Astrocyte (in vitro differentiated cells and primary cell): Measurements from ENCODE around the gene SND1.

Experiments
- EZH2 ChIP-seq: IDR thresholded peaks from 2 replicates; pipeline ENCODE4 v1.6.1; 2012; ENCODE audit warnings: mild to moderate bottlenecking, low read length, inconsistent platforms; ENCODE audit not compliant: insufficient read depth
- TF ChIP-seq, protein P1 (sequence below): IDR thresholded peaks from 2 replicates; pipeline ENCODE4 v1.5.1; 2011; ENCODE audit warnings: low read depth, mild to moderate bottlenecking, inconsistent platforms, low read length, moderate library complexity; ENCODE audit not compliant: insufficient read depth

DNA sequence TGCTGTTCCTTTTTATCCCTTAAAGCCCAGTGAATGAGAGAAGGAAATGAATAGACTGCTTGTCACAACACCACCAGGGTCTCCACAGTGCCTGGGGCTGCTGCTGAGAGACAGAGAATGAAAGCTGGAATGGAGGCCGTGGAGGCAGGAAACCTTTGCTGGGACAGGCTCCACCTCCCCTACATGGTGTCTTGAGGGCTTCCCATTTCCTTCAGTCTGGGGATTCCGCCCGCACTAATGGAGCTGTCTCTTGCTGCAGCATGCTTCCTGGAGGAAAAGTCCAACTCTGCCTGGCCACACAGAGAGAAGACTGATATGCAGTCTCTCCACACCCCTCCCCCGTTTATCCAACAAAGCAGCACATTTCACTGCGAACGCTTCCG, 324.7 kb downstream of the SND1 start:
- TF ChIP-seq, protein P1, sequence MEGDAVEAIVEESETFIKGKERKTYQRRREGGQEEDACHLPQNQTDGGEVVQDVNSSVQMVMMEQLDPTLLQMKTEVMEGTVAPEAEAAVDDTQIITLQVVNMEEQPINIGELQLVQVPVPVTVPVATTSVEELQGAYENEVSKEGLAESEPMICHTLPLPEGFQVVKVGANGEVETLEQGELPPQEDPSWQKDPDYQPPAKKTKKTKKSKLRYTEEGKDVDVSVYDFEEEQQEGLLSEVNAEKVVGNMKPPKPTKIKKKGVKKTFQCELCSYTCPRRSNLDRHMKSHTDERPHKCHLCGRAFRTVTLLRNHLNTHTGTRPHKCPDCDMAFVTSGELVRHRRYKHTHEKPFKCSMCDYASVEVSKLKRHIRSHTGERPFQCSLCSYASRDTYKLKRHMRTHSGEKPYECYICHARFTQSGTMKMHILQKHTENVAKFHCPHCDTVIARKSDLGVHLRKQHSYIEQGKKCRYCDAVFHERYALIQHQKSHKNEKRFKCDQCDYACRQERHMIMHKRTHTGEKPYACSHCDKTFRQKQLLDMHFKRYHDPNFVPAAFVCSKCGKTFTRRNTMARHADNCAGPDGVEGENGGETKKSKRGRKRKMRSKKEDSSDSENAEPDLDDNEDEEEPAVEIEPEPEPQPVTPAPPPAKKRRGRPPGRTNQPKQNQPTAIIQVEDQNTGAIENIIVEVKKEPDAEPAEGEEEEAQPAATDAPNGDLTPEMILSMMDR = no peak
- no peak for TF ChIP-seq EZH2
